A673 (cell line): ENCODE data around the gene NUDCD3. TPM values are rescaled to one million over a fixed set of nuclear protein-coding genes. Genes with fewer than 3 reads are reported as not detected.
A peak's percentile ranks its signal among the peaks of the same experiment; 100 is the strongest.

ENCODE experiments used
- BruUV-seq: library from RNA; stranded (reverse); fragments of 400-500 nt; replicated peaks from 2 replicates; lab custom pipeline; 2021; lab: Mats Ljungman, UMichigan
- CTCF ChIA-PET: fragments of 300-600 bp; sonication (Branson Sonifier 250); formaldehyde crosslinking; loops from one replicate; lab custom pipeline; 2022; ENCODE audit warnings: antibody characterized with exemption; lab: Charles Lee
- POLR2A ChIA-PET: fragments of 300-600 bp; sonication (Branson Sonifier 250); formaldehyde crosslinking; loops from one replicate; lab custom pipeline; 2022; ENCODE audit warnings: antibody characterized with exemption; ENCODE audit not compliant: low non-redundant PET; lab: Charles Lee
- DNase-seq: peaks from one replicate; pipeline ENCODE4 v3.0.0-alpha.2; 2015; ENCODE audit warnings: low spot score
- H3K27ac ChIP-seq: fragments of 200-600 bp; sonication (generic); 2 replicates; pipeline ENCODE4 v1.5.1; 2016; ENCODE audit warnings: mixed run types, low read depth, mild to moderate bottlenecking, mixed read lengths, antibody characterized with exemption, low read length; ENCODE audit not compliant: poor library complexity, severe bottlenecking
- H3K27me3 ChIP-seq: fragments of 200-600 bp; sonication (generic); replicated peaks from 2 replicates; pipeline ENCODE4 v1.6.1; 2017; ENCODE audit warnings: mixed run types, low read depth, mild to moderate bottlenecking, mixed read lengths, antibody characterized with exemption, low read length; ENCODE audit not compliant: insufficient read depth, poor library complexity
- H3K36me3 ChIP-seq: fragments of 200-600 bp; sonication (generic); 2 replicates; pipeline ENCODE4 v1.6.1; 2016; ENCODE audit warnings: mixed run types, mild to moderate bottlenecking, mixed read lengths, antibody characterized with exemption, low read length; ENCODE audit not compliant: insufficient read depth, poor library complexity, severe bottlenecking
- H3K4me1 ChIP-seq: fragments of 200-600 bp; sonication (generic); 2 replicates; pipeline ENCODE4 v1.6.1; 2017; ENCODE audit warnings: mixed run types, mild to moderate bottlenecking, mixed read lengths, antibody characterized with exemption, low read length; ENCODE audit not compliant: insufficient read depth, poor library complexity, severe bottlenecking
- H3K4me3 ChIP-seq: fragments of 200-600 bp; sonication (generic); 2 replicates; pipeline ENCODE4 v1.5.1; 2016; ENCODE audit warnings: low read depth, mixed run types, mild to moderate bottlenecking, mixed read lengths, low read length; ENCODE audit not compliant: poor library complexity, severe bottlenecking
- H3K9me3 ChIP-seq: fragments of 200-600 bp; sonication (generic); 2 replicates; pipeline ENCODE4 v1.6.1; 2016; ENCODE audit warnings: mixed run types, low read depth, mild to moderate bottlenecking, mixed read lengths, antibody characterized with exemption, low read length; ENCODE audit not compliant: poor library complexity, severe bottlenecking
- EZH2 ChIP-seq: fragments of 200-600 bp; sonication (generic); IDR thresholded peaks from 2 replicates; pipeline ENCODE4 v1.6.1; 2017; ENCODE audit warnings: borderline replicate concordance, low read depth, mild to moderate bottlenecking, mixed read lengths, antibody characterized with exemption, low read length; ENCODE audit not compliant: poor library complexity, severe bottlenecking
- intact Hi-C: fragments of 100-400 bp; cut with micrococcal nuclease; formaldehyde crosslinking; loops from one replicate; pipeline ENCODE4 v1.10.0; 2022; ENCODE audit not compliant: unreplicated experiment
- total RNA-seq: library from RNA; stranded (reverse); gene quantifications from 2 replicates; pipeline ENCODE4 v1.2.3, GENCODE V29; 2021
- TF ChIP-seq, protein P1 (sequence below): fragments of 300-800, 200-600 bp; sonication (generic); conservative IDR thresholded peaks from 2 replicates; pipeline ENCODE4 v1.5.1; 2017; ENCODE audit warnings: low read depth, mild to moderate bottlenecking, antibody characterized with exemption, low read length, moderate library complexity, mixed read lengths

The NUDCD3 gene
- total RNA-seq, 1 experiment from 2014 or later: 119 TPM

DNA sequence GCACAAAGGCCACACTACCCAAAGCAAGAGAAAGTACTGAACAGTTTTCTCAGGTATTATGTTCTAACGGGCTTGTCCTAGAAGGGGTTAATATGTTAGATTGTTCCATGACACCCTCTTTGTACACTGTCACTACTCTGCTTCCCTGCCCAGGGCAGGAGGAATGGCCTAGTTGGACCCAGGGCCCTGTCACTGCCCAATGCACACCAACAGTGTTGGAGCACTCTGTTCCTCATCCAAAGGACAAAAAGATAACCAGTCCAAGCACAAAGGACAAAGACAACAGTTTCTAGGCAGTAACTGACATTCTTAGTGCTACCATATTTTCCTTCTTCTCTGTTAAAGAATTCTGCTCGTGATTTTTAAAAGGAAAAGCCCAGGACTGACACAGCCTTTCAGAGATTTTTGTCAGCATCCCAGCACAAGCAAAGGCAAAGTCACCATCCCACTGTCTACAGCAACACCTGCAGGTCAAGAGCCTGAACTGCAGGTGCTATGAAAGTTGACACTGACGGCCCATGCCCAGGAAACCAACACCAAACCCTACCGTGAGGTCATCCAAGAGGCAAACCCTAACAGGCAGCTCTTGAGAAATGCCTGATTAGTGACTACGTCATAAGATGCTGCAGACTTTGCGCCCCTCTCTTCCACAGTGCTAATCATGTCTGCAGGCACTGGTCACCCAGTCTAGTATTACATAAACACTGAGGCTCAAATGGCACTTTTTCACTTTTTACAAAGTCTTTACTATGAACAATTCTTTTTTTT lies 13.2 kb downstream of the NUDCD3 start:
- no peaks in the 10 kb centered on the region for H3K9me3 ChIP-seq
- peaks cover 74% of the 10 kb centered on the region for H3K36me3 ChIP-seq
- H3K4me1 ChIP-seq: no peaks in the 10 kb centered on the region
- H3K4me3 ChIP-seq: no peak overlapping the region
- POLR2A ChIA-PET: no interaction called here
- no peak overlapping the region for H3K27ac ChIP-seq
- CTCF ChIA-PET: interaction anchor here (0.7 kb wide), 1 partner anchor 229 kb away, joined by 3 read pairs; no protein-coding TSS in a partner anchor
- H3K27me3 ChIP-seq: no peaks in the 10 kb centered on the region
- BruUV-seq: no TSS peak
- intact Hi-C loops: loop anchor here (1.0 kb wide), 1 partner anchor 236 kb away; no protein-coding TSS in a partner anchor
- peak; percentile 68 for DNase-seq
- TF ChIP-seq EZH2: no peak
- TF ChIP-seq, protein P1, sequence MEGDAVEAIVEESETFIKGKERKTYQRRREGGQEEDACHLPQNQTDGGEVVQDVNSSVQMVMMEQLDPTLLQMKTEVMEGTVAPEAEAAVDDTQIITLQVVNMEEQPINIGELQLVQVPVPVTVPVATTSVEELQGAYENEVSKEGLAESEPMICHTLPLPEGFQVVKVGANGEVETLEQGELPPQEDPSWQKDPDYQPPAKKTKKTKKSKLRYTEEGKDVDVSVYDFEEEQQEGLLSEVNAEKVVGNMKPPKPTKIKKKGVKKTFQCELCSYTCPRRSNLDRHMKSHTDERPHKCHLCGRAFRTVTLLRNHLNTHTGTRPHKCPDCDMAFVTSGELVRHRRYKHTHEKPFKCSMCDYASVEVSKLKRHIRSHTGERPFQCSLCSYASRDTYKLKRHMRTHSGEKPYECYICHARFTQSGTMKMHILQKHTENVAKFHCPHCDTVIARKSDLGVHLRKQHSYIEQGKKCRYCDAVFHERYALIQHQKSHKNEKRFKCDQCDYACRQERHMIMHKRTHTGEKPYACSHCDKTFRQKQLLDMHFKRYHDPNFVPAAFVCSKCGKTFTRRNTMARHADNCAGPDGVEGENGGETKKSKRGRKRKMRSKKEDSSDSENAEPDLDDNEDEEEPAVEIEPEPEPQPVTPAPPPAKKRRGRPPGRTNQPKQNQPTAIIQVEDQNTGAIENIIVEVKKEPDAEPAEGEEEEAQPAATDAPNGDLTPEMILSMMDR: peak; percentile 85

DNA sequence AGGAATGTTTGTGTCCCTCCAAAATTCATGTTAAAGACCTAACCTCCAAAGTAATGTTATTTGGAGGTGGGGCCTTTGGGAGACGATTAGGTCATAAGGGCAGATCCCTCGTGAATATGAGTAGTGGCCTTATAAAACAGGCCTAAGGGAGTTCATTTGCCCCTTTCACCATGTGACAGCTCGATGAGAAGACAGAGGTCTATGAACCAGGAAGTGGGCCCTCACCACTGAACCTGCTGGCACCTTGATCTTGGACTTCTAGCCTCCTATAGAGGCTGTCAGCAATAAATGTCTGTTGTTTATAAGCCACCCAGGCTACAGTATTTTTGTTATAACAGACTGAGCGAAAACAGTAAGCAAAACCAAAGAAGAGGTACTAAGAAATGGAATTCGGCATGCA lies 14.1 kb downstream of the NUDCD3 start:
- no peak for TF ChIP-seq EZH2
- TF ChIP-seq, protein P1: no peak
- ChIA-PET POLR2A (no interaction called here), CTCF (interaction anchor here (0.6 kb wide), 2 partner anchors 660 to 707 kb away, joined by 3 read pairs; no protein-coding TSS in a partner anchor)
- no peak overlapping the region for H3K27ac ChIP-seq
- H3K4me3 ChIP-seq: no peak overlapping the region
- no peaks in the 10 kb centered on the region for H3K27me3 ChIP-seq
- no peaks in the 10 kb centered on the region for H3K9me3 ChIP-seq
- no peaks in the 10 kb centered on the region for H3K4me1 ChIP-seq
- no TSS peak for BruUV-seq
- no peak for DNase-seq
- peaks cover 65% of the 10 kb centered on the region for H3K36me3 ChIP-seq
- intact Hi-C loops: no loop called here

DNA sequence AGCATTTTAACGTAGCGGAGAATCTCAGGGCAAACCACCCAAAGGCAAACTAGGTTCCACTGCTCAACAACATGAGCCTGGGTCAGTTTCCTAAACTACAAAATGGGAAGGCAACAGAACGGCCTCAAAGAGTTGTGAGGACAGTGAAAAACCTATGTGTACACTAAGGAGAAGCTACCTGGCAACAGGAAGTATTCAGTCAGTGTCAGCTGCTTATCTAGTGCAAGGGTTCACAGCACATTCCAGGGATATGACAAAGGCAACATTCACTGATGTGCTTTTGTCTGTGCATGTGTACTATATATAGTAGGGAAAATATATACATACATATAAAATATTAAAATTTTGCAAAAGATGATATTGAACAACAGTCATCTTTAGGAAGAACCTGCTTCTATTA lies 17.2 kb downstream of the NUDCD3 start:
- no peak overlapping the region for H3K27ac ChIP-seq
- BruUV-seq: no TSS peak
- H3K9me3 ChIP-seq: no peaks in the 10 kb centered on the region
- peaks cover 41% of the 10 kb centered on the region for H3K36me3 ChIP-seq
- H3K4me3 ChIP-seq: no peak overlapping the region
- no peak for DNase-seq
- ChIA-PET POLR2A (no interaction called here), CTCF (no interaction called here)
- TF ChIP-seq, protein P1: no peak
- TF ChIP-seq EZH2: no peak
- intact Hi-C loops: no loop called here
- H3K4me1 ChIP-seq: no peaks in the 10 kb centered on the region
- H3K27me3 ChIP-seq: no peaks in the 10 kb centered on the region
